ENCODE measurements around the gene DNAH14. TPM values are rescaled to one million over a fixed set of nuclear protein-coding genes. Genes with fewer than 3 reads are reported as not detected.

The DNAH14 gene
- total and polyA plus RNA-seq, 2 of the 13 experiments (the other 11 are each of a cell fraction or from before 2014, with no cell fraction given): 4.5 to 27.5 TPM

- TF ChIP-seq ZHX2 (IDR thresholded peaks at IDR 0.05; ENCODE audit: low read depth): no peak
- TF ChIP-seq ZHX2 (CRISPR knock-in tag; IDR thresholded peaks at IDR 0.05; ENCODE audit: borderline replicate concordance): no peak
- no peak for TF ChIP-seq ZNF205 (CRISPR knock-in tag; IDR thresholded peaks at IDR 0.05)
- TF ChIP-seq ZKSCAN8 (CRISPR knock-in tag; IDR thresholded peaks at IDR 0.05; ENCODE audit: borderline replicate concordance): peak; percentile 81; the same call in 1 of the 2 replicates
- TF ChIP-seq ATRX (CRISPR knock-in tag; IDR thresholded peaks at IDR 0.05; ENCODE audit: borderline replicate concordance): no peak
- no peak for TF ChIP-seq ATF4 (CRISPR knock-in tag; IDR thresholded peaks at IDR 0.05)
- TF ChIP-seq CEBPZ (IDR thresholded peaks at IDR 0.05; ENCODE audit: low read length): no peak
- TF ChIP-seq ZNF33A (CRISPR knock-in tag; IDR thresholded peaks at IDR 0.05; ENCODE audit: borderline replicate concordance): no peak
- no peak for TF ChIP-seq ETV6 (CRISPR knock-in tag; conservative IDR thresholded peaks at IDR 0.05)
- TF ChIP-seq DDIT3 (CRISPR knock-in tag; IDR thresholded peaks at IDR 0.05): no peak
- TF ChIP-seq BRCA1 (CRISPR knock-in tag; IDR thresholded peaks at IDR 0.05): no peak
- TF ChIP-seq PAXIP1 (CRISPR knock-in tag; conservative IDR thresholded peaks at IDR 0.05): peak; percentile 85
- TF ChIP-seq ERF (CRISPR knock-in tag; IDR thresholded peaks at IDR 0.05): peak; percentile 47; the same call in 1 of the 2 replicates
- TF ChIP-seq ZNF230 (CRISPR knock-in tag; IDR thresholded peaks at IDR 0.05): no peak
- no peak for TF ChIP-seq RFXAP (CRISPR knock-in tag; IDR thresholded peaks at IDR 0.05; ENCODE audit: borderline replicate concordance)
- TF ChIP-seq RFX3 (CRISPR knock-in tag; IDR thresholded peaks at IDR 0.05): peak; percentile 82
- no peak for TF ChIP-seq ZNF264 (CRISPR knock-in tag; IDR thresholded peaks at IDR 0.05)
These were observed 279.7 kb downstream of the DNAH14 start (continued) for GRCh38 chr1:225209153-225209552.
